HEK293T (cell line): ENCODE data around the gene VIPR2.

Experiments
- CTCF ChIA-PET: fragments of 350-600 bp; formaldehyde crosslinking; extraction: SDS; loops from one replicate; lab custom pipeline; 2021; ENCODE audit warnings: antibody characterized with exemption, inconsistent platforms; lab: Yijun Ruan, JAX
- POLR2A ChIA-PET: fragments of 350-600 bp; formaldehyde crosslinking; extraction: SDS; loops from one replicate; lab custom pipeline; 2020; ENCODE audit warnings: antibody characterized with exemption, inconsistent platforms; lab: Yijun Ruan, JAX
- DNase-seq: peaks from one replicate; pipeline ENCODE4 v3.0.0; 2012; ENCODE audit warnings: mixed read lengths; ENCODE audit errors: extremely low spot score
- ARNT ChIP-seq: fragments of 450-650 bp; IDR thresholded peaks from 2 replicates; pipeline ENCODE4 v1.6.1; 2017; ENCODE audit warnings: mild to moderate bottlenecking
- BHLHE40 ChIP-seq: fragments of 450-650 bp; IDR thresholded peaks from 2 replicates; pipeline ENCODE4 v1.6.1; 2016; ENCODE audit warnings: mild to moderate bottlenecking, moderate library complexity, borderline replicate concordance
- CTBP1 ChIP-seq: fragments of 450-650 bp; IDR thresholded peaks from 2 replicates; pipeline ENCODE4 v1.6.1; 2016; ENCODE audit warnings: borderline replicate concordance
- ELF4 ChIP-seq: fragments of 450-650 bp; IDR thresholded peaks from 2 replicates; pipeline ENCODE4 v1.6.1; 2017; ENCODE audit warnings: antibody characterized with exemption
- FOXA1 ChIP-seq: fragments of 450-650 bp; IDR thresholded peaks from 2 replicates; pipeline ENCODE4 v1.6.1; 2016; ENCODE audit warnings: mild to moderate bottlenecking
- FOXK2 ChIP-seq: fragments of 450-650 bp; IDR thresholded peaks from 2 replicates; pipeline ENCODE4 v1.6.1; 2016; ENCODE audit warnings: mild to moderate bottlenecking
- FOXM1 ChIP-seq: fragments of 450-650 bp; IDR thresholded peaks from 2 replicates; pipeline ENCODE4 v1.6.1; 2017; ENCODE audit warnings: mild to moderate bottlenecking, borderline replicate concordance
- HDGF ChIP-seq: fragments of 450-650 bp; IDR thresholded peaks from 2 replicates; pipeline ENCODE4 v1.6.1; 2017; ENCODE audit warnings: antibody characterized with exemption, borderline replicate concordance
- L3MBTL2 ChIP-seq: fragments of 450-650 bp; conservative IDR thresholded peaks from 2 replicates; pipeline ENCODE4 v1.6.1; 2016; ENCODE audit warnings: mild to moderate bottlenecking
- LEF1 ChIP-seq: fragments of 450-650 bp; IDR thresholded peaks from 2 replicates; pipeline ENCODE4 v1.6.1; 2017; ENCODE audit warnings: mild to moderate bottlenecking, borderline replicate concordance
- NFRKB ChIP-seq: fragments of 450-650 bp; IDR thresholded peaks from 2 replicates; pipeline ENCODE4 v1.6.1; 2016; ENCODE audit warnings: mild to moderate bottlenecking, moderate library complexity
- SP1 ChIP-seq: fragments of 450-650 bp; IDR thresholded peaks from 2 replicates; pipeline ENCODE4 v1.6.1; 2017
- SUZ12 ChIP-seq: fragments of 450-650 bp; IDR thresholded peaks from 2 replicates; pipeline ENCODE4 v1.6.1; 2016; ENCODE audit warnings: mild to moderate bottlenecking
- TARDBP ChIP-seq: fragments of 450-650 bp; IDR thresholded peaks from 2 replicates; pipeline ENCODE4 v1.6.1; 2016
- ZNF384 ChIP-seq: fragments of 450-650 bp; IDR thresholded peaks from 2 replicates; pipeline ENCODE4 v1.6.1; 2016
- TF ChIP-seq, protein P1 (sequence below): fragments of 450-650 bp; IDR thresholded peaks from 2 replicates; pipeline ENCODE4 v1.6.1; 2016

The VIPR2 gene

GRCh38 chr7:159039716-159040115 lies 105.0 kb downstream of the VIPR2 start:
- POLR2A ChIA-PET: no interaction called here
- no peak for DNase-seq
- TF ChIP-seq L3MBTL2 (no peak), ZNF384 (no peak), ELF4 (no peak), TARDBP (no peak), SP1 (no peak), HDGF (no peak), LEF1 (no peak)
- CTCF ChIA-PET: no interaction called here

GRCh38 chr7:159038066-159038465 lies 106.6 kb downstream of the VIPR2 start:
- no peak for DNase-seq
- ChIA-PET CTCF (no interaction called here), POLR2A (no interaction called here)
- no peak for TF ChIP-seq CTBP1

- no peak for DNase-seq
- no peak for TF ChIP-seq L3MBTL2
- TF ChIP-seq FOXM1: no peak
- TF ChIP-seq LEF1: no peak
- no peak for TF ChIP-seq NFRKB
- no peak for TF ChIP-seq FOXA1
- TF ChIP-seq ZNF384: no peak
- TF ChIP-seq BHLHE40: no peak
- TF ChIP-seq FOXK2: no peak
- no peak for TF ChIP-seq CTBP1
- CTCF ChIA-PET: no interaction called here
- POLR2A ChIA-PET: no interaction called here
Observed at GRCh38 chr7:159036916-159037605, 107.6 kb downstream of the VIPR2 start.

GRCh38 chr7:159035571-159036073 lies 109.0 kb downstream of the VIPR2 start:
- POLR2A ChIA-PET: no interaction called here
- CTCF ChIA-PET: no interaction called here
- DNase-seq: no peak
- TF ChIP-seq BHLHE40: no peak
- TF ChIP-seq CTBP1: no peak
- no peak for TF ChIP-seq TARDBP
- no peak for TF ChIP-seq SUZ12

DNA sequence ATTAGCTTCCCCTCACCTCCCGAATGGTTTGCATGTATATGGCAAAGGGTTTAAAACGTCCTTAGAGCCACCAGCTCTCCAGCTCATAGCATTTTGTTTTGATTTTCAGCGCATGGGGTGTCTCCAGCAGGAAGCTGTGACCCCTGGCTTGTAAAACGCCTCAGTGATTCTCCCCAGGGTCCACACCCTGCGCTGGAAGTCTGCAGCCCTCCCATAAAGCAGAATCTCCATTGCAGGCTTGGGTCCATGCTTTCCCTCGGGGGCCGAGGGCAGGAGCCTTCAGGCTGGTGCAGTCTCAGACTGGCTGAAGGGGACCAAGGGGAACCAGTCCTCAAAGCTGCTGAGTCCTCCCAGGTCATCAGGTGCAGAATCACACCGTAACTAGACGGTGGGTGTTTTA lies 109.7 kb downstream of the VIPR2 start:
- DNase-seq: no peak
- CTCF ChIA-PET: no interaction called here
- no peak for TF ChIP-seq SUZ12
- no peak for TF ChIP-seq SP1
- no peak for TF ChIP-seq FOXA1
- TF ChIP-seq ZNF384: no peak
- TF ChIP-seq CTBP1: no peak
- no peak for TF ChIP-seq LEF1
- no peak for TF ChIP-seq NFRKB
- TF ChIP-seq BHLHE40: no peak
- TF ChIP-seq ELF4: no peak
- TF ChIP-seq HDGF: no peak
- TF ChIP-seq, protein P1, sequence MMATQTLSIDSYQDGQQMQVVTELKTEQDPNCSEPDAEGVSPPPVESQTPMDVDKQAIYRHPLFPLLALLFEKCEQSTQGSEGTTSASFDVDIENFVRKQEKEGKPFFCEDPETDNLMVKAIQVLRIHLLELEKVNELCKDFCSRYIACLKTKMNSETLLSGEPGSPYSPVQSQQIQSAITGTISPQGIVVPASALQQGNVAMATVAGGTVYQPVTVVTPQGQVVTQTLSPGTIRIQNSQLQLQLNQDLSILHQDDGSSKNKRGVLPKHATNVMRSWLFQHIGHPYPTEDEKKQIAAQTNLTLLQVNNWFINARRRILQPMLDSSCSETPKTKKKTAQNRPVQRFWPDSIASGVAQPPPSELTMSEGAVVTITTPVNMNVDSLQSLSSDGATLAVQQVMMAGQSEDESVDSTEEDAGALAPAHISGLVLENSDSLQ: no peak
- POLR2A ChIA-PET: no interaction called here

DNA sequence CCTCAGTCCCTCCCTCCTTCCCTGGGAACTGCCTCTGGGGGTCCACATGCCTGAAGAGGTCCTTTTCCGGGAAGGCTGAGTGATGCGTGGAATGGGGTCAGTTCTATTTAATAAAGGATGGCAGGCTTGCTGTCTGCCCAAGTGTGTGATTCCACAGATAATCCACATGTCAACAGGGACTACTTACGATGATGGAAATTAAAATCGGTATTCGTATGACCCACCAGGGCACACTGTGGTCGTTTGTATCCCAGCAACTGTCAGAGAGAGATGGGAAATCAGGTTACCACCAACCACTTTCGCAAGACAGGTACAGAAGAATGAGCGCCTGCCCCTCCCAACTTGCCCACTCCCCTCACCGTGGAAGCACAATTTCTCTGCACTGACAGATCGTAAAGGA lies 110.3 kb downstream of the VIPR2 start:
- TF ChIP-seq FOXM1: no peak
- CTCF ChIA-PET: no interaction called here
- POLR2A ChIA-PET: no interaction called here
- no peak for DNase-seq

GRCh38 chr7:159033956-159034355 lies 110.7 kb downstream of the VIPR2 start:
- TF ChIP-seq TARDBP: no peak
- TF ChIP-seq, protein P1: no peak
- no peak for TF ChIP-seq LEF1
- TF ChIP-seq ELF4: no peak
- TF ChIP-seq L3MBTL2: no peak
- TF ChIP-seq ARNT: no peak
- no peak for TF ChIP-seq SUZ12
- TF ChIP-seq CTBP1: no peak
- TF ChIP-seq FOXK2: no peak
- no peak for TF ChIP-seq SP1
- TF ChIP-seq NFRKB: no peak
- no peak for TF ChIP-seq BHLHE40
- no peak for TF ChIP-seq ZNF384
- TF ChIP-seq HDGF: no peak
- TF ChIP-seq FOXA1: no peak
- ChIA-PET CTCF (no interaction called here), POLR2A (no interaction called here)
- DNase-seq: no peak

- POLR2A ChIA-PET: no interaction called here
- CTCF ChIA-PET: no interaction called here
- DNase-seq: no peak
- TF ChIP-seq FOXK2: no peak
- no peak for TF ChIP-seq ZNF384
- no peak for TF ChIP-seq CTBP1
- no peak for TF ChIP-seq FOXM1
- TF ChIP-seq ARNT: no peak
Observed at GRCh38 chr7:159033473-159033825, 111.2 kb downstream of the VIPR2 start.
